ENCODE results near the gene HPSE2. TPM values are rescaled to one million over a fixed set of nuclear protein-coding genes. Genes with fewer than 3 reads are reported as not detected.
A peak's percentile ranks its signal among the peaks of the same experiment; 100 is the strongest.

The HPSE2 gene
- total RNA-seq, 1 experiment from 2014 or later: 0.05 TPM

GRCh38 chr10:99042051-99042771 is 193.4 kb downstream of the HPSE2 start:
- ChIA-PET POLR2A (no interaction called here), CTCF (interaction anchor here (0.8 to 3.7 kb wide), 7 partner anchors 184 to 779 kb away, joined by 3 to 28 read pairs (median 3); no protein-coding TSS in a partner anchor), RAD21 (ENCODE audit: low non-redundant PET in 1 of 2, low total read pairs in 2 of 2, uncharacterized antibody in 2 of 2, unreplicated experiment in 2 of 2) (interaction anchor here in 1 of 2 experiments (0.9 kb wide), 1 partner anchor 575 kb away, joined by 4 read pairs; no protein-coding TSS in a partner anchor)
- intact Hi-C loops (cut with micrococcal nuclease): loop anchor here (1.0 to 5.0 kb wide), 4 partner anchors 183 to 575 kb away; no protein-coding TSS in a partner anchor
- Histone ChIP-seq H3K4me3 (replicated peaks in 1 of 2; ENCODE audit: low read depth in 1 of 2, low read length in 2 of 2) (no peak overlapping the region), H3K9ac (ENCODE audit: low read length) (no peak overlapping the region), H3K27me3 (ENCODE audit: insufficient read depth, low read length) (peaks cover 8% of the 10 kb centered on the region; the same call in 1 of the 2 replicates), H3K9me2 (ENCODE audit: insufficient read depth) (no peaks in the 10 kb centered on the region), H3K9me3 (ENCODE audit: control insufficient read depth in 1 of 2, insufficient read depth in 1 of 2, low read depth in 1 of 2, low read length in 2 of 2) (no peaks in the 10 kb centered on the region), H2AFZ (ENCODE audit: low read depth, low read length, poor library complexity, severe bottlenecking) (no peak overlapping the region), H3K79me2 (ENCODE audit: insufficient read depth, low read length) (no peaks in the 10 kb centered on the region), H3K36me3 (ENCODE audit: control insufficient read depth in 1 of 2, insufficient read depth in 2 of 2, low read length in 2 of 2) (no peaks in the 10 kb centered on the region), H3K4me1 (ENCODE audit: control insufficient read depth in 1 of 2, insufficient read depth in 2 of 2, low read length in 2 of 2) (no peaks in the 10 kb centered on the region), H3K4me2 (ENCODE audit: low read length) (no peak overlapping the region), H3K27ac (ENCODE audit: low read depth, low read length) (no peak overlapping the region), H4K20me1 (ENCODE audit: insufficient read depth) (no peaks in the 10 kb centered on the region)
- TF ChIP-seq YY1 (IDR thresholded peaks at IDR 0.05; ENCODE audit: extremely low read depth, insufficient replicate concordance, low read depth, low read length) (no peak), SIN3A (IDR thresholded peaks at IDR 0.05; ENCODE audit: low read depth) (no peak), CTCF (IDR thresholded peaks at IDR 0.05 in 2 of 3, conservative IDR thresholded peaks at IDR 0.05 in 1 of 3; ENCODE audit: borderline replicate concordance in 1 of 3, insufficient read depth in 1 of 3, low read depth in 2 of 3, low read length in 2 of 3) (no peak), CBX3 (IDR thresholded peaks at IDR 0.05; ENCODE audit: low read depth) (no peak)
- ATAC-seq (peak; percentile 67), DNase-seq (ENCODE audit: low read depth, low spot score) (no peak)
- no TSS peak for BruUV-seq (replicated peaks)

- Histone ChIP-seq H3K9me3 (ENCODE audit: control insufficient read depth in 1 of 2, insufficient read depth in 1 of 2, low read depth in 1 of 2, low read length in 2 of 2) (no peaks in the 10 kb centered on the region), H3K79me2 (ENCODE audit: insufficient read depth, low read length) (no peaks in the 10 kb centered on the region), H3K27ac (ENCODE audit: low read depth, low read length) (no peak overlapping the region), H3K4me2 (ENCODE audit: low read length) (no peak overlapping the region), H3K4me3 (replicated peaks in 1 of 2; ENCODE audit: low read depth in 1 of 2, low read length in 2 of 2) (no peak overlapping the region), H4K20me1 (ENCODE audit: insufficient read depth) (no peaks in the 10 kb centered on the region), H3K9me2 (ENCODE audit: insufficient read depth) (no peaks in the 10 kb centered on the region), H3K36me3 (ENCODE audit: control insufficient read depth in 1 of 2, insufficient read depth in 2 of 2, low read length in 2 of 2) (no peaks in the 10 kb centered on the region), H3K27me3 (ENCODE audit: insufficient read depth, low read length) (peaks cover 15% of the 10 kb centered on the region), H3K4me1 (ENCODE audit: control insufficient read depth in 1 of 2, insufficient read depth in 2 of 2, low read length in 2 of 2) (no peaks in the 10 kb centered on the region), H3K9ac (ENCODE audit: low read length) (no peak overlapping the region), H2AFZ (ENCODE audit: low read depth, low read length, poor library complexity, severe bottlenecking) (no peak overlapping the region)
- DNase-seq (ENCODE audit: low read depth, low spot score) (no peak), ATAC-seq (no peak)
- RAD21 ChIA-PET (ENCODE audit: low non-redundant PET in 1 of 2, low total read pairs in 2 of 2, uncharacterized antibody in 2 of 2, unreplicated experiment in 2 of 2): no interaction called here
- POLR2A ChIA-PET: no interaction called here
- BruUV-seq (replicated peaks): no TSS peak
- no peak for TF ChIP-seq CBX3 (IDR thresholded peaks at IDR 0.05; ENCODE audit: low read depth)
- TF ChIP-seq JUND (IDR thresholded peaks at IDR 0.05): no peak
- TF ChIP-seq EGR1 (IDR thresholded peaks at IDR 0.05; ENCODE audit: low read depth): no peak
- no peak for TF ChIP-seq FOSL1 (IDR thresholded peaks at IDR 0.05; ENCODE audit: low read depth)
- TF ChIP-seq RAD21 (IDR thresholded peaks at IDR 0.05; ENCODE audit: low read depth): no peak
- no peak for TF ChIP-seq SRF (IDR thresholded peaks at IDR 0.05; ENCODE audit: low read depth)
- TF ChIP-seq CTCF (IDR thresholded peaks at IDR 0.05 in 2 of 3, conservative IDR thresholded peaks at IDR 0.05 in 1 of 3; ENCODE audit: borderline replicate concordance in 1 of 3, insufficient read depth in 1 of 3, low read depth in 2 of 3, low read length in 2 of 3): no peak
- TF ChIP-seq YY1 (IDR thresholded peaks at IDR 0.05; ENCODE audit: extremely low read depth, insufficient replicate concordance, low read depth, low read length): no peak
- no peak for TF ChIP-seq SP1 (IDR thresholded peaks at IDR 0.05; ENCODE audit: low read depth)
- TF ChIP-seq POLR2AphosphoS5 (IDR thresholded peaks at IDR 0.05; ENCODE audit: low read depth, low read length): no peak
- no peak for TF ChIP-seq TCF7L2 (IDR thresholded peaks at IDR 0.05; ENCODE audit: borderline replicate concordance, extremely low read depth, insufficient read depth, insufficient read length)
- TF ChIP-seq EZH2 (IDR thresholded peaks at IDR 0.05): no peak
- intact Hi-C loops (cut with micrococcal nuclease): loop anchor here (5.0 kb wide), 1 partner anchor 249 kb away; no protein-coding TSS in a partner anchor
- CTCF ChIA-PET: interaction anchor here (1.2 to 3.7 kb wide), 4 partner anchors 183 to 778 kb away, joined by 3 to 28 read pairs (median 6); no protein-coding TSS in a partner anchor
Observed at GRCh38 chr10:99041468-99041867, 194.2 kb downstream of the HPSE2 start.

Measured in HCT116 (cell line).